Subcutaneous adipose tissue (tissue), 4 donors: Measurements from ENCODE around the gene ACVR1. TPM values are rescaled to one million over a fixed set of nuclear protein-coding genes. Genes with fewer than 3 reads are reported as not detected.

ENCODE experiments used
- small RNA-seq: library from RNA; depleted of rRNA; stranded (forward); fragments of <200 nt; gene quantifications from one replicate; pipeline ENCODE3, GENCODE V24; 2016
- total RNA-seq, 4 donors: library from RNA; depleted of rRNA; stranded (reverse); fragments of >200 nt; gene quantifications; one replicate each; pipeline ENCODE4 v1.1.0, GENCODE V29; 2016
- TF ChIP-seq, protein P1 (sequence below): fragments of 450-650 bp; IDR thresholded peaks from one replicate; pipeline ENCODE4 v1.5.1; 2016; ENCODE audit warnings: low read depth, mild to moderate bottlenecking, control low read depth, antibody characterized with exemption, moderate library complexity

Gene ACVR1
- total RNA-seq, 4 donors from 2014 or later, result 34.7 to 49.6 (median 44.2) TPM

DNA sequence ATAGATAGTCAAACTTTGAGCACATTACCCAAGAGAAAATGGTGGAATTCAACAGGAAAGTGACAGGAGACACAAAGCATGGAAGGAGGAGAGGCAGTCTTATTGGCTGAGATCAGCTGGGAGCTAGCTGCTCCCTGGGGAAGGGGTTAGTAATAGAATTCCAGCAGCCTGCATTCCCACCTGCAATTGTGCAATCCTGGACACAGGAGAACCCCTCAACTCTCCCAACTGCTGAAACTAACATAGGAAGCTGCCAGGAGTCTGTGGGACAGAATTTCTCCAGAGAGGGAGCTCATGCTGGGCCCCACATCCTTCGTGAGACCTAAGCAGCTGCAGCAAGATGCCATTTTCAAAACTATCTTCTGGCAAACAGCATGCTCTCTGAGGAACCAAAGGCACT lies 177.7 kb downstream of the ACVR1 start:
- TF ChIP-seq, protein P1, sequence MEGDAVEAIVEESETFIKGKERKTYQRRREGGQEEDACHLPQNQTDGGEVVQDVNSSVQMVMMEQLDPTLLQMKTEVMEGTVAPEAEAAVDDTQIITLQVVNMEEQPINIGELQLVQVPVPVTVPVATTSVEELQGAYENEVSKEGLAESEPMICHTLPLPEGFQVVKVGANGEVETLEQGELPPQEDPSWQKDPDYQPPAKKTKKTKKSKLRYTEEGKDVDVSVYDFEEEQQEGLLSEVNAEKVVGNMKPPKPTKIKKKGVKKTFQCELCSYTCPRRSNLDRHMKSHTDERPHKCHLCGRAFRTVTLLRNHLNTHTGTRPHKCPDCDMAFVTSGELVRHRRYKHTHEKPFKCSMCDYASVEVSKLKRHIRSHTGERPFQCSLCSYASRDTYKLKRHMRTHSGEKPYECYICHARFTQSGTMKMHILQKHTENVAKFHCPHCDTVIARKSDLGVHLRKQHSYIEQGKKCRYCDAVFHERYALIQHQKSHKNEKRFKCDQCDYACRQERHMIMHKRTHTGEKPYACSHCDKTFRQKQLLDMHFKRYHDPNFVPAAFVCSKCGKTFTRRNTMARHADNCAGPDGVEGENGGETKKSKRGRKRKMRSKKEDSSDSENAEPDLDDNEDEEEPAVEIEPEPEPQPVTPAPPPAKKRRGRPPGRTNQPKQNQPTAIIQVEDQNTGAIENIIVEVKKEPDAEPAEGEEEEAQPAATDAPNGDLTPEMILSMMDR, result no peak

DNA sequence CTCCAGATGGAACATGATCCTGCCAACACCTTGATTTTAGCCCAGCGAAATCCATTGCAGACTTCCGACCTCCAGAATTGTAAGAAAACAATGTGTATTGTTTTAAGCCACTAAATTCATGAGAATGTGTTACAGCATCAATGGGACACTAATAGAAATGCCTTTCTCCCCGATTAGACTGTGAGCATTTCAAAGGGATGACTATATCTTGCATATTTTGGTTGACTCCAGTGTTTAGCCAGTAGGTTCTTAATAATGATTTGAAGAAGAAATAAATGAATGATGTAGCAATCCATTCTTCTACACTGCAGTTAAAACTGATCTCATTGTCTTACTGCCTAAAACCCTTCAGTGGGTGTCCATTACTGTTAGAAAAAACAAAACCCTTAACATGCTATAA lies 180.1 kb downstream of the ACVR1 start:
- TF ChIP-seq, protein P1, result no peak

DNA sequence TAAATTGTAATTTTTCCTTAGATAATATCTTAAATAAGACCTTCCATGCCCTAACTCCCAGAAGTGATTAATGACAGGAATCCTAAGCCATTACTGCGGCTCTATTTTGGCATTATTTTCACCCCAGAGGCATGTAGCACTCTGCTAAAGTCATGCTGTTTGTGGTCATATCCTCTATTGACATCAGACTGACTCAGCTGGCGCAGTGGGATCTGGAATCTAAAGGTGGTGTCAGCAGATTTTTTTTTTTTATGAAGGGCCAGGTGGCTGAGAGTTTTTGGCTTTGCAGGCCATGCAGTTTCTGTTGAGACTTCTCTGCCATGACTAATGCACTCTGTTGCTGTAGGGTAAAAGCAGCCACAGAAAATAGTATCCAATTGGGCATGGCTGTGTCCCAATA lies 183.4 kb downstream of the ACVR1 start:
- TF ChIP-seq, protein P1, result no peak

DNA sequence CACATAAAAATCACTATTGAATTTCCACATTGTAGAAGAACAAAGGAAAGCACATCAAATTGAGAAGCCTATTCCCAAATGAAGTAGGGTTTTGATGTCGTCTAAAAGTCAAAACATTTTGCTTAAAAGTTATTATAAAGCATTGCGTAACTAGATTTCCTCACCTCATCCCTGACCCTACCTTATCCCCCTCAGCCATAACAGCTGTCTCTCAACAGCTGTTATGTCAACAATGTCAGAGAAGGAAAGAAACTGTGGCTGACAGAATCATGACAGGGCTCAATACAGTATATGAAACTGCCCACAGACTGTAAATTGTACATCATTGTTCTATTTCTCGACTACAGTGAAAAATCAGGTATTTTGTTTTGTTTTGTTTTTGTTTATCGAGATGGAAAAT lies 184.4 kb downstream of the ACVR1 start:
- TF ChIP-seq, protein P1, result no peak

DNA sequence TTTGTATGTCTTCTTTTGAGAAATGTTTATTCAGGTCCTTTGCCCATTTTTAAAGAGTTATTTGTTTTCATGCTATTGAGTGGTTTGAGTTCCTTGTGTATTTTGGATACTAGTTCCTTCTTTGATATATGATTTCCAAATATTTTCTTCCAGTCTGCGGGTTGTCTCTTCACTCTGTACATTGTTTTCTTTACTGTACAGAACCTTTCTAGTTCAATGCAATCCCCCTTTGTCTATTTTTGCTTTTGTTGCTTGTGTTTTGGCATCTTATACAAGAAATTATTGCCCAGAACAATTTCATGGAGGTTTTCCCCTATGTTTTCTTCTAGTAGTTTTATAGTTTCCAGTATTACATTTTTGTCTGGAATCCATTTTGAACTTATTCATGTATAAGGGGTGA lies 185.0 kb downstream of the ACVR1 start:
- TF ChIP-seq, protein P1, result no peak

Small RNAs within 50 kb of the gene (small RNA-seq; reads per million reads assigned to genes)
- not detected for gene RNU6-436P

Other genes with a start within 250 kb of the ACVR1 start
- gene ACVR1C, start 247.5 kb downstream of the ACVR1 start, total RNA-seq, result 100 to 1,000 TPM in 1 of 4 donors, 10 to 100 TPM in 3; 47.1 to 120 (median 57.1) TPM
- not detected for gene UPP2, start 225.5 kb upstream of the ACVR1 start, total RNA-seq